Mammary epithelial cell (primary cell): ENCODE measurements around the gene PARD3.

Experiments
- EZH2 ChIP-seq: IDR thresholded peaks from 2 replicates; pipeline ENCODE4 v1.6.1; 2012; ENCODE audit warnings: low read length, inconsistent platforms, borderline replicate concordance
- TF ChIP-seq, protein P1 (sequence below), 2 donors: IDR thresholded peaks in 1 of 2; conservative IDR thresholded peaks in 1 of 2; 2 replicates each; pipeline ENCODE4 v1.5.1; 2011 to 2012; ENCODE audit warnings: inconsistent platforms in 2 of 2, low read length in 2 of 2, mild to moderate bottlenecking in 2 of 2, control low read depth in 1 of 2, low read depth in 1 of 2; ENCODE audit not compliant: insufficient read depth in 1 of 2; ENCODE audit errors: extremely low read depth in 1 of 2

DNA sequence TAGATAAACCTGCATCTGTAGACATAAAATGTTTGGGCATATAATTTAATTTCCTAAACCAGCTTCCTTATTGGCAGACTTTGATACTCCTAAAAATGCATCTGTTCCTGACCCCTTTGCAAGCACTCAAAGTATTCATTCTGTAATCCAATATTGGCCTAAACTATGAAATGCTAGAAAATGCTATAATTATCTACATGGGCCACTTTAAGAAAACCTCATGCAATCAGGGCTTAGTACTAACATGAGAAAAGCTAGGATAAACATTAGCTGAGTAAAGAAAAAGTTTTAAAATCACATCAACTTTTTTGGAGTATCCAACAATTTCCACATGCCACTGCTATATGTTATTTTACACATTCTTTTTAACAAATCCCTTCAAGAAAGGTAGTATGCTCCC lies 57.2 kb downstream of the PARD3 start:
- TF ChIP-seq, protein P1, sequence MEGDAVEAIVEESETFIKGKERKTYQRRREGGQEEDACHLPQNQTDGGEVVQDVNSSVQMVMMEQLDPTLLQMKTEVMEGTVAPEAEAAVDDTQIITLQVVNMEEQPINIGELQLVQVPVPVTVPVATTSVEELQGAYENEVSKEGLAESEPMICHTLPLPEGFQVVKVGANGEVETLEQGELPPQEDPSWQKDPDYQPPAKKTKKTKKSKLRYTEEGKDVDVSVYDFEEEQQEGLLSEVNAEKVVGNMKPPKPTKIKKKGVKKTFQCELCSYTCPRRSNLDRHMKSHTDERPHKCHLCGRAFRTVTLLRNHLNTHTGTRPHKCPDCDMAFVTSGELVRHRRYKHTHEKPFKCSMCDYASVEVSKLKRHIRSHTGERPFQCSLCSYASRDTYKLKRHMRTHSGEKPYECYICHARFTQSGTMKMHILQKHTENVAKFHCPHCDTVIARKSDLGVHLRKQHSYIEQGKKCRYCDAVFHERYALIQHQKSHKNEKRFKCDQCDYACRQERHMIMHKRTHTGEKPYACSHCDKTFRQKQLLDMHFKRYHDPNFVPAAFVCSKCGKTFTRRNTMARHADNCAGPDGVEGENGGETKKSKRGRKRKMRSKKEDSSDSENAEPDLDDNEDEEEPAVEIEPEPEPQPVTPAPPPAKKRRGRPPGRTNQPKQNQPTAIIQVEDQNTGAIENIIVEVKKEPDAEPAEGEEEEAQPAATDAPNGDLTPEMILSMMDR (conservative IDR thresholded peaks at IDR 0.05 in 1 of 2, IDR thresholded peaks at IDR 0.05 in 1 of 2; ENCODE audit: extremely low read depth in 1 of 2, insufficient read depth in 1 of 2, low read depth in 1 of 2, low read length in 2 of 2) = no peak
- no peak for TF ChIP-seq EZH2
